ENCODE measurements around the gene FIGNL2. TPM values are rescaled to one million over a fixed set of nuclear protein-coding genes. Genes with fewer than 3 reads are reported as not detected.
"Not testable (repeated sequence)": the region's sequence is repeated elsewhere in the genome, so short reads cannot be mapped to it uniquely, and the experiment has no call there.

FIGNL2 gene
- polyA plus RNA-seq, 1 experiment, result 0.26 TPM

DNA sequence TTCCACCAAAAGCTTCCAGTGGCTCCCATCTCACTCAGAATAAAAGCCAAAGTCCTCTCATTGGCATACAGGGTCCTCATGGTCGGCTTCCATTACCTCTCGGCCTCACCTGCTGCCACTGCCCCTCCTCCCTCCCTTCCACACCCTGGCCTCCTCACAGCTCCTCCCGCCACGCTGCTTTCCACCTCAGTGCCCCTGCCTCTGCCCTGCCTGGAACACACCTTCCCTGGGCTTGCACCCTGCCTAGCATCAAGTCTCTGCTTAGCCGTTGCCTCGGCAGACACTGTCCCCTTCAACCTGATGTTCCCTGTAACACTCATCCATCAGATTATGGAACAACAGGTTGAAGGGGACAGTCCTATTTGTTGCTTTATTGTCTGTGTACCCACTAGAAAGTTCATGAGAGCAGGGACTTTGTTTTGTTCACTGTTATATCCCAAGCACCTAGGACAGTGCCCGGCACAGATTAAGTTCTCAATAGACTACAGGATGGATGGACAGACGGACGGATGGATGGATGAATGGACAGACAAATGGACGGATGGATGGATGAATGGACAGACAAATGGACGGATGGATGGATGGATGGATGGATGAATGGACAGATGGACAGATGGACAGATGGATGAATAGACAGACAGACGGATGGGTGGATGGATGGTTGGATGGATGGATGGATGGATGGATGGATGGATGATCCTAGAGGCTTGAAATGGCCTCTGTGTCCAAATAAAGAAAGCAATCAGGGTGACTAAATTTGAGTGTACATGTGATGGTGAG, 14.9 kb downstream of the FIGNL2 start:
- no peak overlapping the region for H3K4me3 ChIP-seq (ENCODE audit: low read depth, low read length)
- TF ChIP-seq, protein P1, sequence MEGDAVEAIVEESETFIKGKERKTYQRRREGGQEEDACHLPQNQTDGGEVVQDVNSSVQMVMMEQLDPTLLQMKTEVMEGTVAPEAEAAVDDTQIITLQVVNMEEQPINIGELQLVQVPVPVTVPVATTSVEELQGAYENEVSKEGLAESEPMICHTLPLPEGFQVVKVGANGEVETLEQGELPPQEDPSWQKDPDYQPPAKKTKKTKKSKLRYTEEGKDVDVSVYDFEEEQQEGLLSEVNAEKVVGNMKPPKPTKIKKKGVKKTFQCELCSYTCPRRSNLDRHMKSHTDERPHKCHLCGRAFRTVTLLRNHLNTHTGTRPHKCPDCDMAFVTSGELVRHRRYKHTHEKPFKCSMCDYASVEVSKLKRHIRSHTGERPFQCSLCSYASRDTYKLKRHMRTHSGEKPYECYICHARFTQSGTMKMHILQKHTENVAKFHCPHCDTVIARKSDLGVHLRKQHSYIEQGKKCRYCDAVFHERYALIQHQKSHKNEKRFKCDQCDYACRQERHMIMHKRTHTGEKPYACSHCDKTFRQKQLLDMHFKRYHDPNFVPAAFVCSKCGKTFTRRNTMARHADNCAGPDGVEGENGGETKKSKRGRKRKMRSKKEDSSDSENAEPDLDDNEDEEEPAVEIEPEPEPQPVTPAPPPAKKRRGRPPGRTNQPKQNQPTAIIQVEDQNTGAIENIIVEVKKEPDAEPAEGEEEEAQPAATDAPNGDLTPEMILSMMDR (IDR thresholded peaks at IDR 0.05; ENCODE audit: low read depth, low read length), result no peak
- H3K27ac ChIP-seq (ENCODE audit: low read depth, low read length), result no peak overlapping the region
- ChIA-PET CTCF (interaction anchor here (0.9 kb wide), 1 partner anchor 10 kb away, joined by 3 read pairs; no protein-coding TSS in a partner anchor), POLR2A (interaction anchor here (0.7 kb wide), 1 partner anchor 161 kb away, joined by 3 read pairs; no protein-coding TSS in a partner anchor)
- peaks cover 49% of the 10 kb centered on the region for H3K27me3 ChIP-seq (ENCODE audit: control insufficient read depth, insufficient read depth, low read length)
- H3K9me3 ChIP-seq (ENCODE audit: control insufficient read depth, insufficient read depth, low read length), result no peaks in the 10 kb centered on the region; the same call in 1 of the 2 replicates
- no peak for DNase-seq (ENCODE audit: low read depth, low spot score)

DNA sequence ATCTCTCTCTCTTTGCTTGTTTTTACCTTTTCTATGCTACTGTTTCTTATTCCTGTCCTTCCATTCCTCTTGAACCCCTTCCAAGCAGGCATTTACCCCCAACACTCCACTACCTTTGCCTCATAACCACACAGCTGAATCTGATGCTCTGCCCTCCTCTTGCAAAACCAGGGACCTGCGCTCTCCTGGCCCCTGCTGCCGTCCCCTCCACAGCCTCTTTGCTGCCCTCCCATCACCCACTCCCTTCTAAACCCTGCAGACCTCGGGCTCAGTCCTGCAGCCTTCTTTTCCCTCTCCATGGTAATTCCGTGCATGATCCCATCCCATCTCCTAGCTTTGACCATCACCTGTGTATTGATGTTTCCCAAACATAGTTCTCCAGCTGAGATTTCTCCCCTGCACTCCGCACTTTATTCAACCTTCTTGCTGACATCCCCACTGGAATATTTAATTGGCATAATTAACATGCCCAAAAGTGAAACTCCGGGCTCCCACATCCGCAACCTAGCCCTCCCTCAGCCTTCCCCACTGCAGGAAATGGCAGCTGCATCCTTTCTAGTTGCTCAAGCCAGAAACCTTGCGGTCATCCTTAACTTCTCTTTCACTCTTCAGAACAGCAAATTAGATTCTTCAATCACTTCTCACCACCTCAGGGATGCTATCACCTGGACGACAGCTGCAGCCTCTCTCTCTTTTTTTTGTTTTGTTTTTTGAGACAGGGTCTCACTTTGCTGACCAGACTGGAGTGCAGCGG, 16.0 kb downstream of the FIGNL2 start:
- Histone ChIP-seq H3K4me3 (ENCODE audit: low read depth, low read length) (no peak overlapping the region), H3K27me3 (ENCODE audit: control insufficient read depth, insufficient read depth, low read length) (peaks cover 39% of the 10 kb centered on the region), H3K27ac (ENCODE audit: low read depth, low read length) (no peak overlapping the region), H3K9me3 (ENCODE audit: control insufficient read depth, insufficient read depth, low read length) (no peaks in the 10 kb centered on the region; the same call in 1 of the 2 replicates)
- POLR2A ChIA-PET, result interaction anchor here (0.7 to 1.5 kb wide), 2 partner anchors 12 to 162 kb away, joined by 3 to 5 read pairs; no protein-coding TSS in a partner anchor
- CTCF ChIA-PET, result interaction anchor here (0.9 to 1.1 kb wide), 3 partner anchors 9 to 18 kb away, joined by 3 read pairs; no protein-coding TSS in a partner anchor
- TF ChIP-seq, protein P1 (IDR thresholded peaks at IDR 0.05; ENCODE audit: low read depth, low read length), result no peak
- no peak for DNase-seq (ENCODE audit: low read depth, low spot score)

DNA sequence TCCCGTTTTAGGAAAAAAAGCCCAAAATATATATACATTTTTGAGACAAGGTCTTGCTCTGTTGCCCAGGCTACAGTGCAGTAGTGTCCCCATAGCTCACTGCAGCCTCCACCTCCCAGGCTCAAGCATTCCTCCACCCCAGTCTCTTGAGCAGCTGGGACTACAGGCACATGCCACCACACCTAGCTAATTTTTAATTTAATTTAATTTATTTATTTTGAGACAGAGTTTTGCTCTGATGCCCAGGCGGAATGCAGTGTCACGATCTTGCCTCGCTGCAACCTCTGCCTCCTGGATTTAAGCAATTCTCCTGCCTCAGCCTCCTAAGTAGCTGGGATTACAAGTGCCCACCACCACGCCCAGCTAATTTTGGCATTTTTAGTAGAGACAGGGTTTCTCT, 16.7 kb downstream of the FIGNL2 start:
- not testable (repeated sequence) for H3K9me3 ChIP-seq (ENCODE audit: control insufficient read depth, insufficient read depth, low read length); DNase-seq (ENCODE audit: low read depth, low spot score); H3K4me3 ChIP-seq (ENCODE audit: low read depth, low read length); H3K27ac ChIP-seq (ENCODE audit: low read depth, low read length)
- H3K27me3 ChIP-seq (ENCODE audit: control insufficient read depth, insufficient read depth, low read length), result peaks cover 33% of the 10 kb centered on the region
- ChIA-PET POLR2A (interaction anchor here (1.5 kb wide), 1 partner anchor 11 kb away, joined by 5 read pairs; no protein-coding TSS in a partner anchor), CTCF (interaction anchor here (1.1 to 1.6 kb wide), 2 partner anchors 8 to 43 kb away, joined by 3 to 4 read pairs; no protein-coding TSS in a partner anchor)

DNA sequence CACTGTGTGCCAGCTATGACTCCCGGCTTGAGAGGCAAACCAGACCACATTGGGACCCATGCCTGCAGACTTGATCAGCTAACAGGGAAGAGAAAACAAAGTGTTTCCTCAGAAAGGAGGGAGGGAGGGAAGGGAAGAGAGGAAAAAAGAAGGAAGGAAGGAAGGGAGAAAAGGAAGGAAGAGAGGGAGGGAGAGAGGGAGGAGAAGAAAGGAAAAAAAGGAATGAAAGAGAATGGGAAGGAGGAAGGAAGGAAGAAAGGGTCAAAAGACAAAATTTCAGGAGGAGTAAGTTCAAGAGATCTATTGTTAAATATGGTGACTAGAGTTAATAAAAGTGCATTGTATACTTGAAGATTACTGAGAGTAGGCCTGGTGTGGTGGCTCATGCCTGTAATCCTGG, 18.9 kb downstream of the FIGNL2 start:
- TF ChIP-seq, protein P1 (IDR thresholded peaks at IDR 0.05; ENCODE audit: low read depth, low read length), result no peak
- ChIA-PET POLR2A (no interaction called here), CTCF (interaction anchor here (0.7 to 1.2 kb wide), 3 partner anchors 10 to 406 kb away, joined by 3 to 8 read pairs (median 5); no protein-coding TSS in a partner anchor)
- H3K27me3 ChIP-seq (ENCODE audit: control insufficient read depth, insufficient read depth, low read length), result peaks cover 20% of the 10 kb centered on the region
- H3K9me3 ChIP-seq (ENCODE audit: control insufficient read depth, insufficient read depth, low read length), result no peaks in the 10 kb centered on the region
- DNase-seq (ENCODE audit: low read depth, low spot score), result no peak
- no peak overlapping the region for H3K27ac ChIP-seq (ENCODE audit: low read depth, low read length)
- H3K4me3 ChIP-seq (ENCODE audit: low read depth, low read length), result no peak overlapping the region

DNA sequence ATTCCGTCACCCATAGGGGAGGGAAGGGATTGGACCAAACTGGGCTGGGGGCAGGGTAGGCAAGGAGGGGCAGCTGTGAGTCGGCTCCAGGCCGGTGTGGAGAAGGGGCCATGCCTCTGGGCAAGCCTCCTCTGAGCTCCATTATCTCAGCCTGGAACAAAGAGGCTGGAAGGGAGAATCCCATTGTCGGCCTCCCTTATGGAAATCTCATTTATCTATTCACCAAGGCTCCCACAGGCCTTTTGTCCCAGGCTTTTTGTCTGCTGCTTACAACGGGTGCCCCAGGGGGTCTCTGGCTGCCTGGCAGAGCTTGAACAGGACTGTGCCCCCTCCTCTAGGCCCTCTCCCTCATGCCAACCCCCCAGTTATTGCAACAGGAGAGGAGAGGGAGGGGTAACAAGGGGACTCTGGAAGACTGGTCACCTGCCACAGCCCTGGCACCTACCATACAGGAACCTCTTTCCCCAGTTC, 19.5 kb downstream of the FIGNL2 start:
- ChIA-PET CTCF (no interaction called here), POLR2A (no interaction called here)

More for the DNA sequence above, 19.5 kb downstream of the FIGNL2 start:
- no peak for DNase-seq (ENCODE audit: low read depth, low spot score)
- TF ChIP-seq, protein P1 (IDR thresholded peaks at IDR 0.05; ENCODE audit: low read depth, low read length), result no peak
- H3K27me3 ChIP-seq (ENCODE audit: control insufficient read depth, insufficient read depth, low read length), result peaks cover 14% of the 10 kb centered on the region
- no peak overlapping the region for H3K27ac ChIP-seq (ENCODE audit: low read depth, low read length)
- H3K4me3 ChIP-seq (ENCODE audit: low read depth, low read length), result no peak overlapping the region
- no peaks in the 10 kb centered on the region for H3K9me3 ChIP-seq (ENCODE audit: control insufficient read depth, insufficient read depth, low read length)

Measured in AG04450 (cell line).